Transverse colon (tissue), 4 donors: ENCODE measurements around the gene SLFN14.

Source experiments
- CTCF ChIP-seq, 5 experiments: fragments of 200-600 bp in 3 of 5; fragments of 450-650 bp in 2 of 5; sonication (generic) in 3 of 5; IDR thresholded peaks; 1 replicate in 2 of 5; 2 replicates in 3 of 5; pipeline ENCODE4 v1.5.1; 2016 to 2017; ENCODE audit warnings: antibody characterized with exemption in 5 of 5, inconsistent platforms in 3 of 5, mild to moderate bottlenecking in 2 of 5, moderate library complexity in 1 of 5
- EP300 ChIP-seq: sonication (generic); formaldehyde crosslinking; IDR thresholded peaks from one replicate; pipeline ENCODE4 v1.6.1; 2017; ENCODE audit warnings: antibody characterized with exemption, low read depth
- POLR2A ChIP-seq: fragments of 450-650 bp; IDR thresholded peaks from one replicate; pipeline ENCODE4 v1.6.1; 2016; ENCODE audit warnings: antibody characterized with exemption, mild to moderate bottlenecking, moderate library complexity
- POLR2AphosphoS5 ChIP-seq, 3 donors: sonication (generic); formaldehyde crosslinking; IDR thresholded peaks; one replicate each; pipeline ENCODE4 v1.6.1; 2016; ENCODE audit warnings: antibody characterized with exemption in 3 of 3

- no peak for TF ChIP-seq CTCF (IDR thresholded peaks at IDR 0.05)
- no peak for TF ChIP-seq POLR2AphosphoS5 (IDR thresholded peaks at IDR 0.05)
- TF ChIP-seq POLR2A, result no peak
- TF ChIP-seq EP300, result no peak
Observed at GRCh38 chr17:35609831-35610230, 49.2 kb upstream of the SLFN14 start.
